Panc1 (cell line): ENCODE results near the gene HLA-A.

ENCODE experiments used
- POLR2AphosphoS5 ChIP-seq: IDR thresholded peaks from 2 replicates; pipeline ENCODE4 v1.6.1; 2012; ENCODE audit warnings: mild to moderate bottlenecking, low read depth, low read length, moderate library complexity
- SIN3A ChIP-seq: IDR thresholded peaks from 2 replicates; pipeline ENCODE4 v1.6.1; 2012; ENCODE audit warnings: low read depth, mild to moderate bottlenecking, low read length, moderate library complexity, borderline replicate concordance; ENCODE audit not compliant: insufficient read depth
- TCF7L2 ChIP-seq: IDR thresholded peaks from 2 replicates; pipeline ENCODE4 v1.6.1; 2011; ENCODE audit warnings: mild to moderate bottlenecking, low read depth, low read length, inconsistent platforms
- TF ChIP-seq, protein P1 (sequence below): fragments of 450-650 bp; IDR thresholded peaks from 2 replicates; pipeline ENCODE4 v1.5.1; 2017; ENCODE audit warnings: mild to moderate bottlenecking
- TF ChIP-seq, protein P2 (sequence below), 2 experiments: IDR thresholded peaks; 2 replicates each; pipeline ENCODE4 v1.6.1; 2011 to 2012; ENCODE audit warnings: low read depth in 2 of 2, control low read depth in 1 of 2, low read length in 1 of 2, mild to moderate bottlenecking in 1 of 2, moderate library complexity in 1 of 2; ENCODE audit not compliant: insufficient read depth in 1 of 2

DNA sequence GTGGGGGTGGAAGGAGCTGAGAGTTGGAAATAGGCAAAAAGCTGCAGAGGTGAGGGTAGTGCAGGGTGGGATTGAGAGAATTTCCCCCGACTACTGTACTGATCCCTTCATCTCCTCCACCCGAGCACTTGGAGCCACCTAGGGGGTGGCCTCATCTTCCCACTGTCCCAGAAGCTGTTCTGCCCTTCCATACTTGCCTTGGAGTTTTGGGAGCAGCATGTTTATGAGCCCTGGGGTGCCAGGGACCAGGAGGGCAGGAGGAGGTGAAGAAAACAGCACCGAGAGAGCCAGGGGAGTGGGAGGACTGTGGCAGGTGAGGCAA is 34.0 kb upstream of the HLA-A start:
- TF ChIP-seq, protein P1, sequence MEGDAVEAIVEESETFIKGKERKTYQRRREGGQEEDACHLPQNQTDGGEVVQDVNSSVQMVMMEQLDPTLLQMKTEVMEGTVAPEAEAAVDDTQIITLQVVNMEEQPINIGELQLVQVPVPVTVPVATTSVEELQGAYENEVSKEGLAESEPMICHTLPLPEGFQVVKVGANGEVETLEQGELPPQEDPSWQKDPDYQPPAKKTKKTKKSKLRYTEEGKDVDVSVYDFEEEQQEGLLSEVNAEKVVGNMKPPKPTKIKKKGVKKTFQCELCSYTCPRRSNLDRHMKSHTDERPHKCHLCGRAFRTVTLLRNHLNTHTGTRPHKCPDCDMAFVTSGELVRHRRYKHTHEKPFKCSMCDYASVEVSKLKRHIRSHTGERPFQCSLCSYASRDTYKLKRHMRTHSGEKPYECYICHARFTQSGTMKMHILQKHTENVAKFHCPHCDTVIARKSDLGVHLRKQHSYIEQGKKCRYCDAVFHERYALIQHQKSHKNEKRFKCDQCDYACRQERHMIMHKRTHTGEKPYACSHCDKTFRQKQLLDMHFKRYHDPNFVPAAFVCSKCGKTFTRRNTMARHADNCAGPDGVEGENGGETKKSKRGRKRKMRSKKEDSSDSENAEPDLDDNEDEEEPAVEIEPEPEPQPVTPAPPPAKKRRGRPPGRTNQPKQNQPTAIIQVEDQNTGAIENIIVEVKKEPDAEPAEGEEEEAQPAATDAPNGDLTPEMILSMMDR = no peak
- TF ChIP-seq, protein P2, sequence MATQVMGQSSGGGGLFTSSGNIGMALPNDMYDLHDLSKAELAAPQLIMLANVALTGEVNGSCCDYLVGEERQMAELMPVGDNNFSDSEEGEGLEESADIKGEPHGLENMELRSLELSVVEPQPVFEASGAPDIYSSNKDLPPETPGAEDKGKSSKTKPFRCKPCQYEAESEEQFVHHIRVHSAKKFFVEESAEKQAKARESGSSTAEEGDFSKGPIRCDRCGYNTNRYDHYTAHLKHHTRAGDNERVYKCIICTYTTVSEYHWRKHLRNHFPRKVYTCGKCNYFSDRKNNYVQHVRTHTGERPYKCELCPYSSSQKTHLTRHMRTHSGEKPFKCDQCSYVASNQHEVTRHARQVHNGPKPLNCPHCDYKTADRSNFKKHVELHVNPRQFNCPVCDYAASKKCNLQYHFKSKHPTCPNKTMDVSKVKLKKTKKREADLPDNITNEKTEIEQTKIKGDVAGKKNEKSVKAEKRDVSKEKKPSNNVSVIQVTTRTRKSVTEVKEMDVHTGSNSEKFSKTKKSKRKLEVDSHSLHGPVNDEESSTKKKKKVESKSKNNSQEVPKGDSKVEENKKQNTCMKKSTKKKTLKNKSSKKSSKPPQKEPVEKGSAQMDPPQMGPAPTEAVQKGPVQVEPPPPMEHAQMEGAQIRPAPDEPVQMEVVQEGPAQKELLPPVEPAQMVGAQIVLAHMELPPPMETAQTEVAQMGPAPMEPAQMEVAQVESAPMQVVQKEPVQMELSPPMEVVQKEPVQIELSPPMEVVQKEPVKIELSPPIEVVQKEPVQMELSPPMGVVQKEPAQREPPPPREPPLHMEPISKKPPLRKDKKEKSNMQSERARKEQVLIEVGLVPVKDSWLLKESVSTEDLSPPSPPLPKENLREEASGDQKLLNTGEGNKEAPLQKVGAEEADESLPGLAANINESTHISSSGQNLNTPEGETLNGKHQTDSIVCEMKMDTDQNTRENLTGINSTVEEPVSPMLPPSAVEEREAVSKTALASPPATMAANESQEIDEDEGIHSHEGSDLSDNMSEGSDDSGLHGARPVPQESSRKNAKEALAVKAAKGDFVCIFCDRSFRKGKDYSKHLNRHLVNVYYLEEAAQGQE (IDR thresholded peaks at IDR 0.05; ENCODE audit: insufficient read depth in 1 of 2, low read depth in 2 of 2, low read length in 1 of 2) = no peak
- TF ChIP-seq POLR2AphosphoS5 (no peak), SIN3A (no peak), TCF7L2 (no peak)
